PC-3 (cell line): ENCODE results near the gene ATG7. TPM values are rescaled to one million over a fixed set of nuclear protein-coding genes. Genes with fewer than 3 reads are reported as not detected.

Experiments used
- ATAC-seq: fragments of 200-7000 bp; cut with Tn5 transposase; 2 replicates; pipeline ENCODE4 v1.9.1; 2020; ENCODE audit warnings: mild to moderate bottlenecking, moderate library complexity
- BruUV-seq: library from RNA; stranded (reverse); fragments of 400-500 nt; replicated peaks from 2 replicates; lab custom pipeline; 2021; lab: Mats Ljungman, UMichigan
- CTCF ChIA-PET: fragments of 300-600 bp; sonication (Branson Sonifier 250); formaldehyde crosslinking; loops from one replicate; lab custom pipeline; 2022; ENCODE audit warnings: antibody characterized with exemption; lab: Charles Lee
- POLR2A ChIA-PET: fragments of 300-600 bp; sonication (Branson Sonifier 250); formaldehyde crosslinking; loops from one replicate; lab custom pipeline; 2022; ENCODE audit warnings: antibody characterized with exemption; ENCODE audit not compliant: unreplicated experiment; lab: Charles Lee
- DNase-seq: peaks from one replicate; pipeline ENCODE4 v3.0.0-alpha.2; 2015
- H2AFZ ChIP-seq: fragments of 300-600 bp; sonication (generic); 2 replicates; pipeline ENCODE4 v1.6.0; 2016; ENCODE audit warnings: antibody characterized with exemption, low read length
- H3F3A ChIP-seq: fragments of 300-600 bp; sonication (generic); one replicate; pipeline ENCODE4 v1.6.0; 2017; ENCODE audit warnings: antibody characterized with exemption, low read length, control low read depth, mild to moderate bottlenecking; ENCODE audit not compliant: unreplicated experiment
- H3K27ac ChIP-seq: fragments of 300-600 bp; sonication (generic); 2 replicates; pipeline ENCODE4 v1.5.1; 2016; ENCODE audit warnings: mild to moderate bottlenecking, low read length
- H3K27me3 ChIP-seq: fragments of 300-600 bp; sonication (generic); 2 replicates; pipeline ENCODE4 v1.6.1; 2016; ENCODE audit warnings: low read length, mixed read lengths
- H3K36me3 ChIP-seq: fragments of 300-600 bp; sonication (generic); 2 replicates; pipeline ENCODE4 v1.6.1; 2016; ENCODE audit warnings: low read depth, mixed run types, low read length, mixed read lengths
- H3K4me1 ChIP-seq: fragments of 300-600 bp; sonication (generic); 2 replicates; pipeline ENCODE4 v1.5.1; 2016; ENCODE audit warnings: low read length; ENCODE audit not compliant: insufficient read depth
- H3K4me2 ChIP-seq: fragments of 300-600 bp; sonication (generic); 2 replicates; pipeline ENCODE4 v1.6.0; 2016; ENCODE audit warnings: low read length
- H3K4me3 ChIP-seq: fragments of 300-600 bp; sonication (generic); 2 replicates; pipeline ENCODE4 v1.5.1; 2016; ENCODE audit warnings: mild to moderate bottlenecking, low read length, mixed read lengths
- H3K79me2 ChIP-seq: fragments of 300-600 bp; sonication (generic); 2 replicates; pipeline ENCODE4 v1.6.1; 2017; ENCODE audit warnings: low read length, mixed read lengths
- H3K9ac ChIP-seq: fragments of 300-600 bp; sonication (generic); 2 replicates; pipeline ENCODE4 v1.6.0; 2016; ENCODE audit warnings: mild to moderate bottlenecking, low read length
- H3K9me2 ChIP-seq: fragments of 300-600 bp; sonication (generic); replicated peaks from 2 replicates; pipeline ENCODE4 v1.6.1; 2016; ENCODE audit warnings: mixed run types, low read length, mixed read lengths
- H3K9me3 ChIP-seq: fragments of 300-600 bp; sonication (generic); 2 replicates; pipeline ENCODE4 v1.6.1; 2016; ENCODE audit warnings: low read length, mixed read lengths
- H4K20me1 ChIP-seq: fragments of 300-600 bp; sonication (generic); 2 replicates; pipeline ENCODE4 v1.6.1; 2016; ENCODE audit warnings: low read length, mixed read lengths
- CTCF ChIP-seq: fragments of 300-600 bp; sonication (generic); conservative IDR thresholded peaks from 2 replicates; pipeline ENCODE4 v1.5.1; 2017; ENCODE audit warnings: antibody characterized with exemption, low read depth, mild to moderate bottlenecking, low read length
- EZH2 ChIP-seq: fragments of 300-600 bp; sonication (generic); IDR thresholded peaks from one replicate; pipeline ENCODE4 v1.6.1; 2017; ENCODE audit warnings: antibody characterized with exemption, mild to moderate bottlenecking, low read length; ENCODE audit not compliant: unreplicated experiment
- EZH2phosphoT487 ChIP-seq: fragments of 300-600 bp; sonication (generic); IDR thresholded peaks from 2 replicates; pipeline ENCODE4 v1.6.1; 2018; ENCODE audit warnings: mild to moderate bottlenecking, antibody characterized with exemption, low read length, borderline replicate concordance
- intact Hi-C: fragments of 100-400 bp; cut with micrococcal nuclease; formaldehyde crosslinking; loops from 2 replicates; pipeline ENCODE4 v1.9.0; 2023
- total RNA-seq: library from RNA; depleted of rRNA; stranded (reverse); fragments of >200 nt; gene quantifications from 2 replicates; pipeline ENCODE4 v1.2.3, GENCODE V29; 2014

ATG7 gene
- total RNA-seq, 1 experiment from 2014 or later = 36.5 TPM

DNA sequence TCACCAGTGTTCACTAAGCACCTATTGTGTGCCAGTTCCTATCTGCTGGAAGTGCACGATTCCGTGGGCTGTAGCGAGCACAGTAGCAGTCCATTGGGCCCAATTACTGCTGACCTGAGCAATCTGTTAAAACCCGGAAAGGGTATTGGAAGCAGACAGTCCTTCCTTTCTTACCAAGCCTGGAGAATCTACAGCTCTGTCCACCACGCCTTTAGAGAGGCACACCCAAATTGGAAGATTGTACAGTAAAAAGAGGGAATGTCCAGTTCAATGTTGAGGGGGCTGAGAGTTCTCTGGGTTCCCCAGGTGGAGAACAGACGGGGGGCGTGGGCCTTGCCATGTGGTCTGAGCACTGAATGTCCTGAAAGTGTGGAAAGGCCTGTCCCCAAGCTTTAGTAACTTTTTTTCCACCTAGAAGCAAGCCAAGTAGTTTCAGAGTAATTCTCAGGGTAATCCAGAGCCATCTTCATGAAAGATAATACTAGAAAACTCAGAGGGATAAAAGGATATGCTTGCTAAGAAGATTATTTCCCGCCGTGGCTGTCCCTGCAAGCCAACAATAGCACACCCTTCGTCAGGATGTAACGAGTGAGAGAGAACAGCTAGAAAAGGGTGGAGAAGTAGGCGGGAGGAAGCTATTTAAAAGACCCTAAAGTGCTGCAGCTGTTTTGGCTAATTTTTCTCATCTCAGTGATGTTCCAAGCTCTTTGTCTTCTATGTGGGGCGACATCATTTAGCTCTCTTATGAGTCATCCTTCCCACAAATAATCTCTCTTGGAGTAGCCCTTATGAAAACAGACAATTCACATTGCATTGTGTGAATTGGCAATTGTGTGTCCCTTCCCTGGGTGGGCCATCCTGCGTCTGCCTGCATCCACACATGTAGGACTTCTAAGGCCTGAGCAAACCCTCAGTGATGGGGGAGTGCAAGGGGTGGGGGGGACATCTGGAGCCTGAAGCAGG is 181.0 kb downstream of the ATG7 start:
- no peak overlapping the region for H2AFZ ChIP-seq
- peaks cover 9% of the 10 kb centered on the region; the same call in 1 of the 2 replicates for H3K4me1 ChIP-seq
- H3K27me3 ChIP-seq = no peaks in the 10 kb centered on the region
- H4K20me1 ChIP-seq = no peaks in the 10 kb centered on the region
- 0 out of 2 replicates have a peak, but pooled peaks cover 5% of the 10 kb centered on the region for H3K36me3 ChIP-seq
- POLR2A ChIA-PET = interaction anchor here (0.6 kb wide), 1 partner anchor 155 kb away, joined by 3 read pairs; no protein-coding TSS in a partner anchor
- no peak overlapping the region for H3K9ac ChIP-seq
- intact Hi-C loops = no loop called here
- CTCF ChIA-PET = interaction anchor here (0.7 kb wide), 2 partner anchors 86 to 87 kb away, joined by 3 to 6 read pairs; no protein-coding TSS in a partner anchor
- ATAC-seq (peak; percentile 94), DNase-seq (peak; percentile 58)
- H3F3A ChIP-seq = no peaks in the 10 kb centered on the region
- H3K4me2 ChIP-seq = no peak overlapping the region
- no TSS peak for BruUV-seq
- H3K9me2 ChIP-seq = no peaks in the 10 kb centered on the region
- no peak overlapping the region for H3K27ac ChIP-seq
- no peaks in the 10 kb centered on the region for H3K79me2 ChIP-seq
- H3K4me3 ChIP-seq = no peak overlapping the region
- no peaks in the 10 kb centered on the region for H3K9me3 ChIP-seq
- TF ChIP-seq EZH2 = no peak
- no peak for TF ChIP-seq CTCF
- no peak for TF ChIP-seq EZH2phosphoT487

GRCh38 chr3:11455956-11456355 is 183.8 kb downstream of the ATG7 start:
- intact Hi-C loops = no loop called here
- CTCF ChIA-PET = no interaction called here
- Histone ChIP-seq H3K79me2 (no peaks in the 10 kb centered on the region), H3K27ac (no peak overlapping the region), H3F3A (no peaks in the 10 kb centered on the region), H3K36me3 (no peaks in the 10 kb centered on the region), H4K20me1 (no peaks in the 10 kb centered on the region), H3K4me2 (no peak overlapping the region), H3K9me3 (no peaks in the 10 kb centered on the region), H3K4me1 (peaks cover 14% of the 10 kb centered on the region), H3K4me3 (no peak overlapping the region), H2AFZ (no peak overlapping the region), H3K9me2 (no peaks in the 10 kb centered on the region), H3K27me3 (no peaks in the 10 kb centered on the region), H3K9ac (no peak overlapping the region)
- POLR2A ChIA-PET = no interaction called here
- ATAC-seq (no peak), DNase-seq (no peak)
- TF ChIP-seq EZH2phosphoT487 (no peak), CTCF (no peak), EZH2 (no peak)
- BruUV-seq = no TSS peak

- Histone ChIP-seq H3K9me3 (no peaks in the 10 kb centered on the region), H3K9me2 (no peaks in the 10 kb centered on the region), H3K27me3 (no peaks in the 10 kb centered on the region), H4K20me1 (no peaks in the 10 kb centered on the region), H3K9ac (no peak overlapping the region), H3K4me2 (no peak overlapping the region), H3K36me3 (no peaks in the 10 kb centered on the region), H3K4me1 (peaks cover 14% of the 10 kb centered on the region), H3K79me2 (no peaks in the 10 kb centered on the region), H2AFZ (no peak overlapping the region), H3K27ac (no peak overlapping the region), H3F3A (no peaks in the 10 kb centered on the region), H3K4me3 (no peak overlapping the region)
- POLR2A ChIA-PET = no interaction called here
- TF ChIP-seq EZH2phosphoT487 (no peak), CTCF (no peak), EZH2 (no peak)
- BruUV-seq = no TSS peak
- no peak for DNase-seq
- CTCF ChIA-PET = interaction anchor here (0.6 kb wide), 1 partner anchor 78 kb away, joined by 4 read pairs; no protein-coding TSS in a partner anchor
- ATAC-seq = no peak
- intact Hi-C loops = no loop called here
These were observed 184.9 kb downstream of the ATG7 start for GRCh38 chr3:11457135-11457534.
